Hematopoietic multipotent progenitor cell treated with erythropoietin and hydrocortisone succinate and interleukin-3 and kit ligand, for 6 days (in vitro differentiated cells): ENCODE data around the gene SLC38A5.
"Not testable (repeated sequence)": the region's sequence is repeated elsewhere in the genome, so short reads cannot be mapped to it uniquely, and the experiment has no call there.

Experiments
- DNase-seq: peaks from one replicate; pipeline ENCODE4 v3.0.0-alpha.2; 2015

Gene SLC38A5

GRCh38 chrX:48467281-48467761 lies 2.7 kb downstream of the SLC38A5 start:
- peak; percentile 69 for DNase-seq

- peak; percentile 47 for DNase-seq
Observed at GRCh38 chrX:48466696-48467095, 3.4 kb downstream of the SLC38A5 start.

- no peak for DNase-seq
Observed at GRCh38 chrX:48465336-48465933, 4.6 kb downstream of the SLC38A5 start.

- DNase-seq: no peak
Observed at GRCh38 chrX:48461830-48462229, 8.2 kb downstream of the SLC38A5 start.

- no peak for DNase-seq
Observed at GRCh38 chrX:48460606-48461005, 9.5 kb downstream of the SLC38A5 start.

GRCh38 chrX:48460031-48460430 lies 10.0 kb downstream of the SLC38A5 start:
- DNase-seq: no peak

- no peak for DNase-seq
Observed at GRCh38 chrX:48459483-48459882, 10.6 kb downstream of the SLC38A5 start.

- DNase-seq: no peak
Observed at GRCh38 chrX:48458711-48459110, 11.3 kb downstream of the SLC38A5 start.

- no peak for DNase-seq
Observed at GRCh38 chrX:48456628-48457331, 13.3 kb downstream of the SLC38A5 start.

GRCh38 chrX:48451708-48452107 lies 18.4 kb downstream of the SLC38A5 start:
- peak; percentile 71 for DNase-seq

- DNase-seq: no peak
Observed at GRCh38 chrX:48450076-48450475, 20.0 kb downstream of the SLC38A5 start.

- not testable (repeated sequence) for DNase-seq
Observed at GRCh38 chrX:48447201-48447600, 22.9 kb downstream of the SLC38A5 start.

- DNase-seq: not testable (repeated sequence)
Observed at GRCh38 chrX:48433713-48434112, 36.3 kb downstream of the SLC38A5 start.

GRCh38 chrX:48430166-48430565 lies 39.9 kb downstream of the SLC38A5 start:
- DNase-seq: not testable (repeated sequence)

GRCh38 chrX:48429606-48430005 lies 40.5 kb downstream of the SLC38A5 start:
- not testable (repeated sequence) for DNase-seq

GRCh38 chrX:48427027-48427716 lies 42.9 kb downstream of the SLC38A5 start:
- not testable (repeated sequence) for DNase-seq

GRCh38 chrX:48411860-48412259 lies 58.2 kb downstream of the SLC38A5 start, which contains the start of gene SSX4B:
SSX4B (minus strand) TSS chrX:48411960; CDS start chrX:48411372, 588 bp downstream.
- DNase-seq: not testable (repeated sequence)
